ENCODE results near the gene UBE2D2. TPM values are rescaled to one million over a fixed set of nuclear protein-coding genes. Genes with fewer than 3 reads are reported as not detected.

Gene UBE2D2
- 109 and 118 TPM in 2 replicates for total RNA-seq (2016; rRNA removed; fragmentation: Illumina TruSeq; extraction: Trizol)
- total RNA-seq (2016; cell fraction: cytosol; rRNA removed; fragmentation: Illumina TruSeq; extraction: Trizol; ENCODE audit: low read depth): 111 and 139 TPM in 2 replicates
- 93.2 and 113 TPM in 2 replicates for total RNA-seq (2016; cell fraction: insoluble cytoplasmic fraction; rRNA removed; fragmentation: Illumina TruSeq; extraction: Trizol)
- total RNA-seq (2016; cell fraction: membrane; rRNA removed; fragmentation: Illumina TruSeq; extraction: Trizol): 196 and 210 TPM in 2 replicates
- 43.4 and 55.4 TPM in 2 replicates for total RNA-seq (2016; cell fraction: nucleus; rRNA removed; fragmentation: Illumina TruSeq; extraction: Trizol)
- polyA plus RNA-seq (2011; rRNA removed): 59.9 and 79.1 TPM in 2 replicates
- polyA plus RNA-seq (2011; cell fraction: cytosol; rRNA removed): 23.8 and 37.3 TPM in 2 replicates
- 22.3 and 35.1 TPM in 2 replicates for polyA plus RNA-seq (2011; cell fraction: nucleus; rRNA removed)
- 154 and 174 TPM in 2 replicates for polyA plus RNA-seq (2012)
- 266 and 332 TPM in 2 replicates for polyA plus RNA-seq (2016; cell fraction: cytosol; fragmentation: Illumina TruSeq; extraction: Trizol; ENCODE audit: low read depth)
- polyA plus RNA-seq (2016; cell fraction: insoluble cytoplasmic fraction; fragmentation: Illumina TruSeq; extraction: Trizol; ENCODE audit: low read depth): 161 and 175 TPM in 2 replicates
- polyA plus RNA-seq (2016; cell fraction: membrane; fragmentation: Illumina TruSeq; extraction: Trizol; ENCODE audit: low read depth): 293 and 345 TPM in 2 replicates
- polyA plus RNA-seq (2016; cell fraction: nucleus; fragmentation: Illumina TruSeq; extraction: Trizol; ENCODE audit: insufficient read depth, low read depth): 120 and 128 TPM in 2 replicates
- polyA minus RNA-seq (2011; rRNA and poly(A)+ RNA removed; ENCODE audit: low replicate concordance): 14.5 and 25.8 TPM in 2 replicates
- 41.2 and 47.5 TPM in 2 replicates for polyA minus RNA-seq (2011; cell fraction: cytosol; rRNA and poly(A)+ RNA removed)
- polyA minus RNA-seq (2011; cell fraction: nucleus; rRNA and poly(A)+ RNA removed): 32.2 and 38.5 TPM in 2 replicates
- percentile 79 among the genes with signal in this experiment for Bru-seq, nascent RNA
- percentile 81 among the genes with signal in this experiment for BruChase-seq, experiment 1, labeled RNA remaining after a 6-hour chase
- percentile 79 among the genes with signal in this experiment for BruChase-seq, experiment 2, labeled RNA remaining after a 2-hour chase
- long read RNA-seq, experiment 1, transcript UBE2D2-202 (7 exons, 2,702 nt): major isoform, 45 of 60 reads
- long read RNA-seq, experiment 1, partial matches to known transcripts: 2 of 60 reads
- long read RNA-seq, experiment 1, other reads (novel, unspliced or antisense): 12 of 60 reads
- long read RNA-seq, experiment 2, transcript UBE2D2-202 (7 exons, 2,702 nt): major isoform, 195 of 363 reads
- long read RNA-seq, experiment 2, partial matches to known transcripts: 18 of 363 reads
- long read RNA-seq, experiment 2, other reads (novel, unspliced or antisense): 149 of 363 reads

DNA sequence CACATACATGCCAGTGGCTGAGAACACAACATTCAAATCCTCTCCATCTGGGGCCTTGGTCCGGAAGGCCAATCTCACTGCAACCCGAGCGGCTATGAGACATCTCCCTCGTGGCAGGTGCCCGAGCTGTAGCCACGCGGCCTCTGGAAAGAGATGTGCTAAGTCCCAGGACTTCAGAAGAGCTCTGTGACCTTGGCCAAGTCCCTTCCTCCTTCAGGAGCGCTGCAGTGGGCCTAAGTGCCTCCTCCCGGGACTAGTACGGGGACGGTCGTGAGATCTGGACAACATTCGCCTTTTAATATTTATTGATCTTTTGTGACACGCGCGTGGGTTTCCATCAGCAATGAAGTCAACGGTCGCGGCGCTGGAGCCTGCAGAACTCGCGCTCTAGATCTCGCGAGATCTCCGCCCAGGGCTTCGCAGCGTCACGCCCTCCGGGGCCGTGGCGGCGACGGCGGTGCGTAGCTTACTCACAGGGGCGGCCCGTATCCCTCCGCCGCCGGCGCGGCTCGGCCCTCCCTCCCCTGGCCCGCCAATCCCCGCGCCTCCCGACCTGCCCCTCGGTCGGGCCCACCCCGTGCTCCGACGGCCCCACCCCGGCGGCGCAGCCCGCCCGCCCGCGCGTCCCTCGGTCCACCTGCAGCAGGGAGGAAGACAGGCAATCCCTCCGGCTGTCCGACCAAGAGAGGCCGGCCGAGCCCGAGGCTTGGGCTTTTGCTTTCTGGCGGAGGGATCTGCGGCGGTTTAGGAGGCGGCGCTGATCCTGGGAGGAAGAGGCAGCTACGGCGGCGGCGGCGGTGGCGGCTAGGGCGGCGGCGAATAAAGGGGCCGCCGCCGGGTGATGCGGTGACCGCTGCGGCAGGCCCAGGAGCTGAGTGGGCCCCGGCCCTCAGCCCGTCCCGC, at the start of gene UBE2D2:
Gene UBE2D2 (plus strand): TSS at position 588 of the 903 bp plus-strand sequence. CDS start 453 bp downstream, outside the sequence.
- BruUV-seq (replicated peaks): TSS peak; percentile 98
- ChIA-PET CTCF (ENCODE audit: low intra/inter-chr PET ratio, low total read pairs) (interaction anchor here (2.0 kb wide), 1 partner anchor 43 kb away, joined by 5 read pairs; no protein-coding TSS in a partner anchor), POLR2A (interaction anchor here (0.6 to 3.9 kb wide), 26 partner anchors 9 to 267 kb away, joined by 3 to 45 read pairs (median 5); partner anchors contain the start of genes DNAJC18, MATR3 and STING1)
- in situ Hi-C loops (cut with HindIII; ENCODE audit: extremely low pct_ligation_motif_present, low pct_unique_long_range_greater_than_20kb) (loop anchor here (5.0 kb wide), 1 partner anchor 44 kb away; no protein-coding TSS in a partner anchor), intact Hi-C loops (cut with micrococcal nuclease; ENCODE audit: unreplicated experiment) (loop anchor here (1.0 to 5.0 kb wide), 2 partner anchors 43 to 139 kb away; no protein-coding TSS in a partner anchor)
- Histone ChIP-seq H3K4me1 (ENCODE audit: insufficient read depth, low read length) (peaks cover 42% of the 10 kb centered on the region), H3K4me2 (ENCODE audit: low read depth, low read length) (peak within 1 kb of the TSS; percentile 90), H2AFZ (ENCODE audit: low read length) (peak within 1 kb of the TSS; percentile 76), H3K79me2 (ENCODE audit: insufficient read depth, low read length) (peaks cover 50% of the 10 kb centered on the region), H3K9me3 (ENCODE audit: low read length) (no peaks in the 10 kb centered on the region), H3K27me3 (ENCODE audit: control insufficient read depth in 1 of 2, insufficient read depth in 2 of 2, low read length in 2 of 2) (no peaks in the 10 kb centered on the region; a peak in 1 of 5 replicates), H4K20me1 (ENCODE audit: insufficient read depth, low read length) (peaks cover 27% of the 10 kb centered on the region), H3K27ac (ENCODE audit: extremely low read length, insufficient read depth, low read length) (peak within 1 kb of the TSS; percentile 95), H3K4me3 (replicated peaks in 1 of 3; ENCODE audit: insufficient read depth in 1 of 3, low read depth in 2 of 3, low read length in 3 of 3) (peak within 1 kb of the TSS; percentile 91 to 98 (median 95)), H3K36me3 (replicated peaks in 1 of 2; ENCODE audit: control insufficient read depth in 1 of 2, insufficient read depth in 2 of 2, low read length in 2 of 2) (peaks cover 0 to 2% of the 10 kb centered on the region in 2 experiments; a peak in 3 of 5 replicates), H3K9ac (ENCODE audit: insufficient read depth, low read depth, low read length) (peak within 1 kb of the TSS; percentile 96)
- ATAC-seq (peak; percentile 94), FAIRE-seq (peak; percentile 21), DNase-seq (ENCODE audit: low spot score) (peak; percentile 90)
- 3% methylated on average over 23 of the region's 89 CpGs for WGBS (ENCODE audit: low lambda C conversion rate)
- TF ChIP-seq TFAP4 (IDR thresholded peaks at IDR 0.05; ENCODE audit: borderline replicate concordance, low read depth): 0 out of 2 replicates have a peak, but pooled peaks have one; percentile 14
- TF ChIP-seq ZBTB4 (CRISPR knock-in tag; IDR thresholded peaks at IDR 0.05; ENCODE audit: borderline replicate concordance): no peak
- TF ChIP-seq MYNN (CRISPR knock-in tag; IDR thresholded peaks at IDR 0.05; ENCODE audit: low read depth): no peak
- TF ChIP-seq PBX2 (CRISPR knock-in tag; IDR thresholded peaks at IDR 0.05): no peak
- TF ChIP-seq CENPT (CRISPR knock-in tag; IDR thresholded peaks at IDR 0.05; ENCODE audit: low read depth): no peak
